SK-N-SH treated with all-trans-retinoic acid at 6 μM for 48 hours (cell line): Measurements from ENCODE around the gene MFSD6.
A peak's percentile ranks its signal among the peaks of the same experiment; 100 is the strongest.

ENCODE experiments used
- ATAC-seq: fragments of 200-7000 bp; cut with Tn5 transposase; 3 replicates; pipeline ENCODE4 v1.9.1; 2020; ENCODE audit warnings: mild to moderate bottlenecking, moderate library complexity
- ARNTL ChIP-seq: fragments of 450-650 bp; formaldehyde crosslinking; IDR thresholded peaks from 2 replicates; pipeline ENCODE4 v1.5.0; 2020; ENCODE audit warnings: low read depth, mild to moderate bottlenecking, moderate library complexity, borderline replicate concordance
- BACH2 ChIP-seq: fragments of 250-450 bp; sonication (Bioruptor Pico); IDR thresholded peaks from 2 replicates; pipeline ENCODE4 v1.9.0; 2021; ENCODE audit warnings: mild to moderate bottlenecking, borderline replicate concordance
- CSDC2 ChIP-seq: fragments of 250-450 bp; sonication (Bioruptor Pico); IDR thresholded peaks from 2 replicates; pipeline ENCODE4 v1.5.0; 2020; ENCODE audit warnings: mild to moderate bottlenecking, moderate library complexity
- CSRNP3 ChIP-seq: fragments of 250-450 bp; sonication (Bioruptor Pico); IDR thresholded peaks from 2 replicates; pipeline ENCODE4 v1.5.1; 2021; ENCODE audit warnings: mild to moderate bottlenecking, moderate library complexity
- GLIS3 ChIP-seq: fragments of 250-450 bp; sonication (Bioruptor Pico); IDR thresholded peaks from 2 replicates; pipeline ENCODE4 v1.5.0; 2020; ENCODE audit warnings: mild to moderate bottlenecking, moderate library complexity
- ISL1 ChIP-seq: fragments of 250-450 bp; sonication (Bioruptor Pico); IDR thresholded peaks from 2 replicates; pipeline ENCODE4 v2.1.2; 2022; ENCODE audit warnings: mild to moderate bottlenecking, moderate library complexity
- OSR1 ChIP-seq: fragments of 250-450 bp; sonication (Bioruptor Pico); IDR thresholded peaks from 2 replicates; pipeline ENCODE4 v1.8.0; 2022; ENCODE audit warnings: moderate library complexity, mild to moderate bottlenecking, inconsistent platforms
- PATZ1 ChIP-seq: fragments of 250-450 bp; sonication (Bioruptor Pico); IDR thresholded peaks from 2 replicates; pipeline ENCODE4 v1.8.0; 2020; ENCODE audit warnings: mild to moderate bottlenecking, moderate library complexity, borderline replicate concordance
- POU6F1 ChIP-seq: fragments of 250-450 bp; sonication (Bioruptor Pico); IDR thresholded peaks from 2 replicates; pipeline ENCODE4 v1.8.0; 2021; ENCODE audit warnings: low read depth, mild to moderate bottlenecking, moderate library complexity, borderline replicate concordance
- PPARA ChIP-seq: fragments of 250-450 bp; sonication (Bioruptor Pico); IDR thresholded peaks from 2 replicates; pipeline ENCODE4 v1.5.0; 2020; ENCODE audit warnings: mild to moderate bottlenecking, borderline replicate concordance
- RARB ChIP-seq: fragments of 250-450 bp; sonication (Bioruptor Pico); IDR thresholded peaks from 2 replicates; pipeline ENCODE4 v1.8.0; 2021; ENCODE audit warnings: mild to moderate bottlenecking, moderate library complexity
- SNAI2 ChIP-seq: fragments of 250-450 bp; sonication (Bioruptor Pico); IDR thresholded peaks from 2 replicates; pipeline ENCODE4 v1.5.0; 2020; ENCODE audit warnings: mild to moderate bottlenecking, moderate library complexity
- TCF4 ChIP-seq: fragments of 250-450 bp; sonication (Bioruptor Pico); IDR thresholded peaks from 2 replicates; pipeline ENCODE4 v1.8.0; 2021; ENCODE audit warnings: mild to moderate bottlenecking, moderate library complexity, borderline replicate concordance
- TOX ChIP-seq: fragments of 250-450 bp; sonication (Bioruptor Pico); IDR thresholded peaks from 2 replicates; pipeline ENCODE4 v1.8.0; 2021; ENCODE audit warnings: mild to moderate bottlenecking, moderate library complexity, borderline replicate concordance
- TSHZ2 ChIP-seq: fragments of 250-450 bp; sonication (Bioruptor Pico); IDR thresholded peaks from 2 replicates; pipeline ENCODE4 v1.5.0; 2020; ENCODE audit warnings: mild to moderate bottlenecking, moderate library complexity
- ZC3H10 ChIP-seq: fragments of 250-450 bp; sonication (Bioruptor Pico); IDR thresholded peaks from 2 replicates; pipeline ENCODE4 v1.5.1; 2021; ENCODE audit warnings: mild to moderate bottlenecking, moderate library complexity
- ZFP3 ChIP-seq: fragments of 250-450 bp; sonication (Bioruptor Pico); IDR thresholded peaks from 2 replicates; pipeline ENCODE4 v1.5.0; 2020; ENCODE audit warnings: mild to moderate bottlenecking, moderate library complexity
- ZFP30 ChIP-seq: fragments of 450-650 bp; formaldehyde crosslinking; IDR thresholded peaks from 2 replicates; pipeline ENCODE4 v1.5.0; 2022; ENCODE audit warnings: mild to moderate bottlenecking, moderate library complexity
- ZNF565 ChIP-seq: fragments of 450-650 bp; formaldehyde crosslinking; conservative IDR thresholded peaks from 2 replicates; pipeline ENCODE4 v1.5.0; 2020; ENCODE audit warnings: low read depth, mild to moderate bottlenecking, moderate library complexity
- ZNF70 ChIP-seq: fragments of 450-650 bp; formaldehyde crosslinking; IDR thresholded peaks from 2 replicates; pipeline ENCODE4 v1.5.0; 2020; ENCODE audit warnings: mild to moderate bottlenecking, moderate library complexity
- ZNF8 ChIP-seq: fragments of 450-650 bp; formaldehyde crosslinking; IDR thresholded peaks from 2 replicates; pipeline ENCODE4 v1.5.0; 2020; ENCODE audit warnings: mild to moderate bottlenecking, moderate library complexity

MFSD6 gene

GRCh38 chr2:190415251-190415650, 7.1 kb downstream of the MFSD6 start:
- ATAC-seq: no peak
- TF ChIP-seq RARB (CRISPR knock-in tag) (no peak), ZFP30 (no peak), TCF4 (CRISPR knock-in tag) (no peak), ZNF8 (CRISPR knock-in tag) (no peak), OSR1 (CRISPR knock-in tag) (no peak), ZFP3 (no peak), TOX (CRISPR knock-in tag) (no peak), GLIS3 (CRISPR knock-in tag) (no peak), CSRNP3 (no peak), ZNF70 (no peak), SNAI2 (CRISPR knock-in tag) (no peak), TSHZ2 (CRISPR knock-in tag) (no peak), ZC3H10 (no peak)

GRCh38 chr2:190415794-190416775, 7.9 kb downstream of the MFSD6 start:
- TF ChIP-seq RARB (CRISPR knock-in tag) (no peak), POU6F1 (CRISPR knock-in tag) (no peak), PATZ1 (no peak), ARNTL (CRISPR knock-in tag) (no peak), ISL1 (CRISPR knock-in tag) (0 out of 2 replicates have a peak, but pooled peaks have one; percentile 11), CSRNP3 (no peak), BACH2 (CRISPR knock-in tag) (no peak)
- 0 out of 3 replicates have a peak, but pooled peaks have one; percentile 35 for ATAC-seq

- TF ChIP-seq GLIS3 (CRISPR knock-in tag) (no peak), RARB (CRISPR knock-in tag) (no peak), TOX (CRISPR knock-in tag) (no peak), POU6F1 (CRISPR knock-in tag) (no peak), ZFP30 (no peak), ZNF8 (CRISPR knock-in tag) (no peak), PPARA (CRISPR knock-in tag) (no peak), PATZ1 (no peak), ZNF70 (no peak), OSR1 (CRISPR knock-in tag) (no peak), TCF4 (CRISPR knock-in tag) (no peak), CSDC2 (no peak), BACH2 (CRISPR knock-in tag) (no peak), ZNF565 (CRISPR knock-in tag) (no peak), SNAI2 (CRISPR knock-in tag) (no peak), ISL1 (CRISPR knock-in tag) (no peak)
- TF ChIP-seq, all 23 proteins: peak for 0
- no peak for ATAC-seq
These were observed 9.1 kb downstream of the MFSD6 start for GRCh38 chr2:190417045-190417842.
